HG03575 (cell line): Measurements from ENCODE around the gene PPP1R12A.

Experiments
- ATAC-seq: cut with Tn5 transposase; IDR thresholded peaks from one replicate; pipeline ENCODE4 v1.9.1; 2021; ENCODE audit not compliant: unreplicated experiment, insufficient number of reproducible peaks, low FRiP score; ENCODE audit errors: extremely low read depth

PPP1R12A gene

GRCh38 chr12:79938843-79939242 is 3.9 kb upstream of the PPP1R12A start:
- ATAC-seq, result no peak

- ATAC-seq, result no peak
Measured at GRCh38 chr12:79936670-79937069, 1.8 kb upstream of the PPP1R12A start.

GRCh38 chr12:79935624-79936345 is 888 bp upstream of the PPP1R12A start:
- peak; percentile 22 for ATAC-seq

- ATAC-seq, result no peak
Measured at GRCh38 chr12:79934281-79935020, 446 bp downstream of the PPP1R12A start.

- ATAC-seq, result no peak
Measured at GRCh38 chr12:79933532-79934264, 1.2 kb downstream of the PPP1R12A start.

GRCh38 chr12:79933043-79933442 is 1.9 kb downstream of the PPP1R12A start:
- no peak for ATAC-seq

- no peak for ATAC-seq
Measured at GRCh38 chr12:79932357-79932756, 2.5 kb downstream of the PPP1R12A start.

GRCh38 chr12:79929065-79929464 is 5.8 kb downstream of the PPP1R12A start:
- no peak for ATAC-seq

- peak; percentile 95 for ATAC-seq
Measured at GRCh38 chr12:79927772-79928474, 7.0 kb downstream of the PPP1R12A start.

- no peak for ATAC-seq
Measured at GRCh38 chr12:79926951-79927350, 7.9 kb downstream of the PPP1R12A start.

GRCh38 chr12:79925492-79925891 is 9.4 kb downstream of the PPP1R12A start:
- ATAC-seq, result no peak

- no peak for ATAC-seq
Measured at GRCh38 chr12:79921786-79922185, 13.1 kb downstream of the PPP1R12A start.

GRCh38 chr12:79920421-79921238 is 14.3 kb downstream of the PPP1R12A start:
- ATAC-seq, result no peak

GRCh38 chr12:79919762-79920161 is 15.1 kb downstream of the PPP1R12A start:
- ATAC-seq, result no peak

GRCh38 chr12:79916826-79917225 is 18.1 kb downstream of the PPP1R12A start:
- ATAC-seq, result no peak

- no peak for ATAC-seq
Measured at GRCh38 chr12:79911889-79912656, 22.8 kb downstream of the PPP1R12A start.

- no peak for ATAC-seq
Measured at GRCh38 chr12:79908366-79908765, 26.5 kb downstream of the PPP1R12A start.

GRCh38 chr12:79901506-79901905 is 33.4 kb downstream of the PPP1R12A start:
- ATAC-seq, result no peak
